GM19452 (cell line): Measurements from ENCODE around the gene GP1BA.

Source experiments
- ATAC-seq: cut with Tn5 transposase; IDR thresholded peaks from one replicate; pipeline ENCODE4 v1.9.1; 2021; ENCODE audit not compliant: unreplicated experiment

GP1BA gene

GRCh38 chr17:4949321-4950074 is 17.4 kb downstream of the GP1BA start:
- no peak for ATAC-seq

DNA sequence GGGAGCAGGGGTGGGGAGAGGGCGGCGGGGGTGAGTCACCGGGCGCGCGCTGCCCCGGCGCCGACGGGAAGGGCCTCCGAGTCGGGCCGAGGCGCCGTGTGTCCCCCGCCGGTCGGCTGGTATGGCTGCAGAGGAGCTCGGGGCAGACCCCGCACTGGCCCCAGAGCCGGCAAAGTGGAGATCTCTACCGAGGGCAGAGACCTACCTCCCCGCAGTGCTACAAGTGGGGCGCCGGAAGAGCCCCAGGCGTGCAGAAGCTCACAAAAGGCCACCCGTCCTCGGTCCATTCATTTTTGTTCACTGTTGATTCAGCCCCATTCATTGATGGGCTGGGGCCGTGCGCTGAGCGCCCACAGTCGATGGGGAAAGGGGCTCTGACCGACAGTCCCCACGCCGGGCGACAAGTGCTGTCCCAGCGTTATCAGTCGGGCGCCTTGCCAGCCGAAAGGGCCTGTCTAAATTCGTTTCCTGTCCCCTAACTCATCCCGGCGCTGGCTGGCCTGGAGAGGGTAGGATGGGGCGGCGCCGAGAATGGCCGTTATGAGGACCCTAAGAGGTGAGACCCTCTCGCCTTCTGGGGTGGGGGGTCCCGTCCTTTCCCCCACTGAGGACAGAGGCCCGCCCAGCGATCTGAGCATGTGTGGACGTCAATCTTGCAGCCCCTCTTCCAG is 18.1 kb downstream of the GP1BA start:
- ATAC-seq = no peak

- no peak for ATAC-seq
Measured at GRCh38 chr17:4950746-4951204, 18.7 kb downstream of the GP1BA start, which contains the start of gene ENO3. TSS of gene ENO3 (plus strand) at chr17:4951119. CDS start at chr17:4951830, 711 bp downstream.

GRCh38 chr17:4951486-4951885 is 19.4 kb downstream of the GP1BA start:
- ATAC-seq = no peak

GRCh38 chr17:4953451-4953961 is 21.4 kb downstream of the GP1BA start:
- ATAC-seq = no peak

- ATAC-seq = no peak
Measured at GRCh38 chr17:4955091-4955490, 23.0 kb downstream of the GP1BA start.

GRCh38 chr17:4956493-4957061 is 24.5 kb downstream of the GP1BA start:
- no peak for ATAC-seq

GRCh38 chr17:4958102-4958501 is 26.0 kb downstream of the GP1BA start:
- no peak for ATAC-seq

GRCh38 chr17:4959261-4959965 is 27.3 kb downstream of the GP1BA start:
- no peak for ATAC-seq

- ATAC-seq = no peak
Measured at GRCh38 chr17:4960279-4960922, 28.3 kb downstream of the GP1BA start.

DNA sequence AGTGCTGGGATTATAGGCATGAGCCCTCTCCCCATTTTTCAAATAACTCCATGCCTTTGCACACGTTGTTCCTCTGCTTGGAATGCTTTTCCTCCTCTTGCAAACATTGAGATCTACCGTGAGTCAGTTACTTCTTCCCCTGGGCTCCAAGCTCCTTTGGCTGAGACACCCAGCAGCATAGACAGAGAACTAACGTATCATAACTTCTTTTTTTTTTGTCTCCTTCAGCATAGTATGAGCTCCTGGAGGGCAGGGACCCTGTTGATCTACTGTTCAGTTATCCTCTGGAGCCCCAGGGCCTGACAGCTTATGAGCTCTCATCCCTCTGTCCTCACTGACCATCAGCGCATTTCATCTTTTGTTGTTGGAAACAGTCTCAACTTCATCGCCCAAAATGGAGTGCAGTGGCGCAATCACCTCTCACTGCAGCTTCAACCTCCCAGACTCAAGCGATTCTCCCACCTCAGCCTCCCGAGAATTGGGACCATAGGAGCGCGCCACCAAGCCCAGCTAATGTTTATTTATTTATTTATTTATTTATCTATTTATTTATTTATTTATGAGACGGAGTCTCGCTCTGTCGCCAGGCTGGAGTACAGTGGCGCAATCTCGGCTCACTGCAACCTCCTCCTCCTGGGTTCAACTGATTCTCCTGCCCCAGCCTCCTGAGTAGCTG is 33.4 kb downstream of the GP1BA start:
- ATAC-seq = no peak

DNA sequence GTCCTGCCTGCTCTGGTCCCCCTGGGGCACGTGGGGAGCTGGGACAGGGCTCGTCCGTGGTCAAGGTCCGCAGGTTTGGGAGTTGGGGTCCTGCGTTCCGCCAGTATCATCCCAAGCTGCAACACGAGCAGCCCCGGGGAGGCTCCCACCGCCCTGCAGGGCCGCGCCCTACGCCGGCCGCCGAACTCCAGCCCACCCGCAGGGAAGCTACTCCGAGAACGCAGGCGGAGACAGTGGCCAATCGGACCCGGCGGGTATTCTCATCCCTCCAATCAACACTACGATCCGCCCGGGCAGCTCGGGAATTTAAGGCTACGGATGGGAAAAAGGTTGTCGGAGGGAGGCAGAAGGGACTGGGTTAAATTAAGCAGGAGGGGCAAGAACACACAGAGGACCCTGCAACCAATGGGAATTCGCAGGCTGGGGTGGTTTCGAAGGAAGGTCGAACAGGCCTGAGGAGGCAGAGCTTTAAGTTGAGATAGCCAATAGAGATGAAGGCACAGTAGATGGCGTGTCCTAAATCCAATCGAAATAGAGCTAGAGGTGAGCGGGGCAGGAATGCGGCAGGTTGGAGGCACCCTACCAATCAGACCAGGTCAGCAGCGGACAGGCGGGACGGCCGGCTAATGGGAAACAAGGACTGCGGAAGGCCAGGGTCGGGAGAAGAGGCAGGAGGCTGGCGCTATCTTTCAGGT is 34.9 kb downstream of the GP1BA start:
- ATAC-seq = peak; percentile 86

DNA sequence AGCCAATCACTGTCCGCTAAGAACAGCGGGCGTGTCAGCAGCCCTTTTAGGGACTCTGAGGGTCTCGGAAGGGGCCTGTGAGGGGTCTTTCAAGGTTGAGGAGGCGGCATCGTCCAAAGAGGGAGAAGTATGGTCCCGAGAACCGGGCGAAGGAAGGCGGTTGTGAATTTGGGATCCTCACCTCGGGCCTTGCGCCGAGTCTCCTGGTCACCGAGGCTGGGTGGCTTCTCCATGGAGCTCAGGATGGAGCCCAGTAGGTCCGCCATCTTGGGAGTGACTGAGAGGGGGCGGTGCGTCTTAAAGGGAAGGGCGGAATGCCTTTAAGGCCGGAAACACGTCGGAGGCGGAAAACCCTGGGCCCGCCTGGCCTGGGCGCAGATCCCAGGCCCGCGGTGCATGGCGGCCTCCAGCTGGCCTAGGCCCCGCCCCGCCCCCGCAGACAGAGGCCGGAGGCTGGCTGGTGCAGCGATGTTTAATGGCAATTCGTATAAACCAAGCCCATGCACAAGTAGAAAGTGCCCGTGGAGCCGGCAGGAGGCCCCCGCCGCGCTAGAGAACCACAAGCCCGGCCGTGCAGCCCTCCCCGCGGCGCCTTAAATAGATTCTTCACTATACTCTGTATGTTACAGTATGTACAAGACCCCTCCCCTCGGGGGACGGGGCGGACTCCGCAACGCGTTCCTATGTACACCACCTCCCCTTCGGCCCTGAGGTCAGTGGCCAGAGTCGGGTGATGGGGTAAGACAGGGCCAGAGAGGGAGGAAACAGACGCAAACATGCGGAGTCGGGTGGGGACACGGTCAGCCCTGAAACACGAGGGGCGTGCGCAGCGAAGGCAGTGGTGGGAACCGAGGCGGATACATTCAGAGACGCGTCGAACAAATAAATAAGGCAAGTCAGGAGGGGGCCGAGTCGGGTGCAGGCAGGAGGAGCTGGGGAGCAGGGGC is 35.7 kb downstream of the GP1BA start, which contains the start of gene SPAG7:
Gene SPAG7 (minus strand): TSS at position 279 of the 947 bp plus-strand sequence. CDS start 13 bp downstream, at position 266.
- ATAC-seq = peak; percentile 56

DNA sequence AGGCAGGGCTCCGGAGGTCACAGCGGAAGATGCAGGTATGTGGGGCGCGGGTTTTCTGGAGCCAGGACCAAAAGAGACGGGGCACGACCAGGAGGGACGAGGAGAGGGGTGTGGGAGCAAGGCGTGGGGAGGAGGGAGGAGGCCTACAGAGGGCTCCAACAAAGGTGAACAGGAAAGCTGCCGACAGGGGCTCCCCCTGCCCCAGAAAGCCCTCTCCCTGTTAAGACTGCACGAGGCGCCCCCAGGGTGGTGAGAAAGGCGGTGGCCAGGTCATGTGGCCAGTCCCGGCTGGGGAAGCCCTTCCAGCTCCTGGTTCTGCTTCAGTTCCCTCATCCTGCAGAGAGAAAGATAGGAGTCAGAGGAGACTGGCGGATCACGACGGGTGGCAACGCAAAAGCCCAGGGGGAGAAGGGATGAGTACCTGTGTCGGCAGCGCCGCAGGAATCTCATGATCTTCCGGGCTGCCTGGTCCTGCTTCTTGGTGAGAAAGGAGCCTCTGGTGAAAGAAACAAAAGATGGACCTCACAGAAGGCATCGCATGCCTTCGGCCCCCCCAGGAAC is 36.5 kb downstream of the GP1BA start:
- no peak for ATAC-seq

- no peak for ATAC-seq
Measured at GRCh38 chr17:4969047-4969550, 37.0 kb downstream of the GP1BA start.

- ATAC-seq = no peak
Measured at GRCh38 chr17:4969551-4970173, 37.6 kb downstream of the GP1BA start.

DNA sequence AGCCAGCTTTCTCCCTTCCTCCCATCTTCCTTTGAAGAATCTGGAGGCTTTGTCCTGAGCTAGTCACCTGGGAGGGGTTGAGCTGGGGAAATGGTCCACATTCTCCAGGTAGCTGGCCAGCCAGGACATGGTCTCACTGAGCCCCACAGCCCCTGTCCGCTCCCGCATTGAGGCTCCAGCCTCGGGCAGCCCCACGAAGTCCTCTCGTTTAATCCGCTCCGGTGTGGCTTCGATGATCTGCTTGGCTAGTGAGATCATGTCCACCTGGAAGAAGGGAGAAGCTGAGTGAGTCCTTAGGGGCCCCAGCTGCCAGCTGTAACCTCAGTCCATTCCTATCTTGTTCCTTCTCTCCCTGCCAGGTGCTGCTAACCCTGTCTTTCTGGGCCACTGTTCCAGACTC is 38.2 kb downstream of the GP1BA start:
- ATAC-seq = no peak
